HG03060 (cell line): ENCODE data around the gene GLCCI1.
"Not testable (repeated sequence)": the region's sequence is repeated elsewhere in the genome, so short reads cannot be mapped to it uniquely, and the experiment has no call there.

ENCODE experiments used
- ATAC-seq: cut with Tn5 transposase; IDR thresholded peaks from one replicate; pipeline ENCODE4 v1.9.1; 2021; ENCODE audit warnings: low read depth, moderate number of reproducible peaks; ENCODE audit not compliant: unreplicated experiment

Gene GLCCI1

GRCh38 chr7:8085420-8085819 lies 116.8 kb downstream of the GLCCI1 start:
- ATAC-seq, result no peak

GRCh38 chr7:8086239-8086638 lies 117.6 kb downstream of the GLCCI1 start:
- no peak for ATAC-seq

GRCh38 chr7:8089036-8089780 lies 120.6 kb downstream of the GLCCI1 start:
- ATAC-seq, result no peak

DNA sequence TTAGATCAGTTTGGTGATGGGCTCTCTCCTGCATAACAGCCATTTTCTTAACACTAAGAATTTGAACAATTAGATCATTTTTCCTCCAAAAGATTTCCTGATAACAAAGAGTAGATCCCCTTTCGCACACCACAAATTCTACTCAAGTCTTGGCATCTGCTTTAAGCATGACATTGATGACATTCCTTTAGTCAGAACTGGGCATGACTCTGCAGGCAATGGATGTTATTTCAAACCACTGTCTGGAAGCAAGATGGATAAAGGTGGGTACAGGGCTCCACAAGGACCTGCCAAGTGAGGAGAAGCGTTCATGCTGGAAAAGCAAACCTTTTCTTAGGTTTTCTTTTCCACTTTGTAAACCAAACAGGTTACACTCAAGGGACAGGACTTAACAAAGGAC lies 123.5 kb downstream of the GLCCI1 start:
- ATAC-seq, result no peak

- no peak for ATAC-seq
Observed at GRCh38 chr7:8094164-8095140, 125.9 kb downstream of the GLCCI1 start.

DNA sequence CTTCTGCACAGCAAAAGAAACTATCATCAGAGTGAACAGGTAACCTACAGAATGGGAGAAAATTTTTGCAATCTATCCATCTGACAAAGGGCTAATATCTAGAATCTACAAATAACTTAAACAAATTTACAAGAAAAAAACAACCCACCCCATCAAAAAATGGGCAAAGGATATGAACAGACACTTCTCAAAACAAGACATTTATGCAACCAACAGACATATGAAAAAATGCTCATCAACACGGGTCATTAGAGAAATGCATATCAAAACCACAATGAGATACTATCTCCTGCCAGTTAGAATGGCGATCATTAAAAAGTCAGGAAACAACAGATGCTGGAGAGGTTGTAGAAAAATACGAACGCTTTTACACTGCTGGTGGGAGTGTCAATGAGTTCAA lies 132.7 kb downstream of the GLCCI1 start:
- ATAC-seq, result not testable (repeated sequence)

DNA sequence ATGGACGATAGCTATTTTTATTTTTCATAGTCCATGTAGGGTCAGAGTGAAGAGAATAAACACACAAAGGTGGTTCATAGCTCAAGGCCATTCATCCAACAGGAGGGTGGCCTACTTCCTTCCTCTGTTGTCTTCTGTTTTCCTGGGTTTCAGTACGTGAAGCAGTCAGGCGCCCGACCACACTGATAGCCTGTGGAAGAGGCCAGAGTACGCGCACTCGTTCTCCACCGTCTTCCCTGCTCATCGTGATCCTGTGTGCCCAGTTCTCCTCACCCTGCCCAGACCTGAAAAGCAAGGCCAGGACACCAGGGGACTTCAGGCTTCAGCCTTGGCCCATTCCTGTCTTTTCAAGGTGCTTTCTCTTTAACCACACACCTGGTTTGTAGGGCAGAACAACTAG lies 134.7 kb downstream of the GLCCI1 start:
- ATAC-seq, result no peak

- ATAC-seq, result no peak
Observed at GRCh38 chr7:8105449-8106095, 137.0 kb downstream of the GLCCI1 start.

GRCh38 chr7:8109196-8110022 lies 140.8 kb downstream of the GLCCI1 start:
- ATAC-seq, result no peak

DNA sequence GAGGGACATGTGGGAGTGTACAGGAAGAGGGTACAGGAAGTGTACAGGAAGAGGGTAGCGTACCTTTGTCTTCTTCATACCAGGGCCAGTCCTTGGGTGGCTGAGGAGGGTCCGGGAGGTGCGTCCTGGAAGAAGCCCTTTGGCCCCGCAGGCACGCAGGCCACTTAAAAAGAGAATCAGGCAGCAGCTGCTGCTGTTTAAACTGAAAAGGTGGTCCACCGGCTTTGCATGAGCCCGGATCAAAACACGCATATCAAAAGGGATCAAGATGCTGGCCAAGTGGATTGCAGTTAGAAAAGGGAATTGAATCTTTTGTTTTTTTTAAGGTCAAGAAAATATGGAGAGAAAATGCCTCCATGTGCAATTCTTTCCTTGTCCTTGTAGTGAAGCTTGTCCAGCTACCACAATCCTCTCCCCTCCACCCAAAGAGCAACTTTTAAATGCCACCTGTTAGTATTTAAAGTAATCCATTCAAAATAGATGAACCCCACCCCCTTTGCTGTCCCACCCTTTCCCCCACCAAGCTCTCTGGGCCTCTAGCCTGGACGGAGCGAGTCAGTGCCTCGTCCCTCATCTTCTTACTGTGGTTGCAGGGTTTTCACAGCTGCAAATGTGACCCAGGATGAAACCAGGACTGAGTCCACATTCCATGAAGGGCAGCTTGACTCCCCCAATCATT lies 142.8 kb downstream of the GLCCI1 start:
- no peak for ATAC-seq

- ATAC-seq, result no peak
Observed at GRCh38 chr7:8112685-8113084, 144.1 kb downstream of the GLCCI1 start.

DNA sequence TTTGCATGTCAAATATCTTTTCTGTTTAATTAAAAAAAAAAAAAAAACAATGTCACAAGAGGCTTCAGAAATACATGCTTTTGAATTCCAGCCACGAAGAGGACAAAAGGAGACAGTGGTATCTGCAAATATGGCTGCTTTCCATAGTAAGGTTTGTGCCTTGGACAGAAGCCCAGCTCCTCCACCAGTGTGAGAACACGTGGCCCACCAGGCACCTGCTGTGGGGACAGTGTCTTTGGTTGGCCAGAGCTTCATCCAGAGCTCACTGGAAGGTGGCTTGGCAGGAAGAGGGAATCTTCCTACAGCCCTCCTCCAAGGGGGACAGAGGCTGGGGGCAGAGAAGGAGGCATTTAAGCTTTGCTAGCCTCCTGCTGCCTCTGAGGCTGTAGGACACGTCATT lies 144.6 kb downstream of the GLCCI1 start:
- ATAC-seq, result no peak

- ATAC-seq, result no peak
Observed at GRCh38 chr7:8114175-8114574, 145.6 kb downstream of the GLCCI1 start.

DNA sequence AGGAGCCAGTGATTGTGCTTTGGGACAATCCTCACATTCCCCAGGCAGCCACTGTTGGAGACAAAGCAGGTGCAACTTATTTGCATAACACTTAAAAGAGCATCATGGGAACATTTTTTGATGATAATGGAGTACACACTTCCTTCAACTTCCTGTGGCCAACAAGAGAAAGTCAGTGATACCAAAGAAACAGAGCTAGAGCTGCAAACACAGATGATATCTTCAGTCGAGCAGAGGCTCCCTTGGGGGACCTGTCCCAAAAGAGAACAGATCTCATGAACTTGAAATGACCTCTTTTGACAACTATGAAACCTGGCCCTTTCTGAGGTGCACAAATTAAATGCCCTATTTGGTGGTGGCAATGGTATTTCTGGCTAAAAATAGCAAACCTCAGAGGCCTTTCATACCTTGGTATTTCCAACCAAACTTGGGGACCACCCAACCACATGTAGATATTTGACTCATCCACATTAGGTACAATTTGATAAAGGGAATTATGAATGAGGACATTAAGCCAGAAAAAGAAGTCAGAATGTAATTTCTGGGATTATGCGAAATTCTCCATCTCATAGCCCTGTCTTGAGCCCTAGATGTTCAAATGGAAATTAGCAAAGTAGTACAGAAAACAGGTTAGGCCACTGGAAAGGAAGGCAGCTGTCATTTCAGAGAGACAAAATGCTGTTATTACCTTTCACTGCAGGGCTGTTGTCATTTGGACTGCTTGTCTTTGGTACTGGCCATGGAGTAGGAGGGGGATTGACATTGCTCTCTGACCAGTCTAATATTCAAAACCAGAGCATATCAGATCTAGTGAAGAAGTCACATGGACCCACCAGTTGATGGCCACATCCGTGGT lies 147.2 kb downstream of the GLCCI1 start:
- peak; percentile 99 for ATAC-seq

DNA sequence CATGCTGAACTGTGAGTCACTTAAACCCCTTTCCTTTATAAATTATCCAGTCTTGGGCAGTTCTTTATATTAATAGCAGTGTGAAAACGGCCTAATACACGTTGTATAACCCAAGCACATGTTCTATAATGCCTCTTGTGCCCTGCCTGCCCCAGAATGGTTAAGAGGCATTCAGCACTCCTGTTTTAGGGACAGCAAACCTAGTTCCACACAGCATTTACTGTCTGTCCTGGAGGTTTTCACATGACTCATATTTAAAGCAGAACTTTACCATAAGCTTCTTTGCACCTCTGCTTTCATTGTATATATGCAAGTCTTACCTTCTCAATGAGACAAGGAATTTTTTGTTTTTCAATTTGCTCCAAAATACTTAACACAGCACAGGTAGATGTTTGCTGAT lies 148.6 kb downstream of the GLCCI1 start:
- no peak for ATAC-seq

- no peak for ATAC-seq
Observed at GRCh38 chr7:8119262-8119661, 150.7 kb downstream of the GLCCI1 start.

DNA sequence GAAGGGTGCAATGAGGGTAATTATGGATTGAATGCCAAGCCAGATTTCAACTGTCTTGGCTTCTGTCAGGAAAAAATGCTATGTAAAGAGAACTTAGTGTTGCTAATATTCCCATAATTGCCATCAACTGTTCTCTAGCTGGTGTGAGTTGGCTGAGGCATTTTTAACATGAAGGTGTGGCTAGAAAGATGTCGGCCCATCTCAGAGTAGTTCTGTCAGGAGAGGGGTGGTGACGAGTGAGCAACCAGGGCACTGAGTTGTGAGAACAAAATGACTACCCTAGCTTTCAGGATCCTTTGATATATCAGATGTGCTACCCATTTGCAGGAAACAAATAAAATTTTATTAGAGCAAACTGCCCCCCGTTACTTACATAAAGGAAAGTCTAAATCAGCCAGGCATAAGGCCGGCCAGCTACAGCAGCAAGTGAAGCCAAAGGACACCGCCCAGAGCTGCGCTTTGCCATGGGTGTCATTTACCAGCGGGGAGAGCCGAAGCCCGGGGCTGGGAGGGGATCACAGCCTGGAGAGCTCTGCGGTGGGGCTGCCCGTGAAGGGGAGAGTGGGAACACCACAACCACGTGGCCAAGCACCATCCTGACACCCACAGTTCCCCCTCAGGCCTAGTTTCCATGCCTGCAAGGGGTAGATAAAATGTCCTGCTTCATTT lies 151.9 kb downstream of the GLCCI1 start:
- no peak for ATAC-seq

GRCh38 chr7:8121243-8121642 lies 152.6 kb downstream of the GLCCI1 start:
- no peak for ATAC-seq
